ENCODE measurements around the gene RPS6KA4. TPM values are rescaled to one million over a fixed set of nuclear protein-coding genes. Genes with fewer than 3 reads are reported as not detected.
"Not testable (repeated sequence)": the region's sequence is repeated elsewhere in the genome, so short reads cannot be mapped to it uniquely, and the experiment has no call there.

The RPS6KA4 gene
- total RNA-seq, 2 experiments from 2014 or later, result 13.4 to 16.7 TPM

DNA sequence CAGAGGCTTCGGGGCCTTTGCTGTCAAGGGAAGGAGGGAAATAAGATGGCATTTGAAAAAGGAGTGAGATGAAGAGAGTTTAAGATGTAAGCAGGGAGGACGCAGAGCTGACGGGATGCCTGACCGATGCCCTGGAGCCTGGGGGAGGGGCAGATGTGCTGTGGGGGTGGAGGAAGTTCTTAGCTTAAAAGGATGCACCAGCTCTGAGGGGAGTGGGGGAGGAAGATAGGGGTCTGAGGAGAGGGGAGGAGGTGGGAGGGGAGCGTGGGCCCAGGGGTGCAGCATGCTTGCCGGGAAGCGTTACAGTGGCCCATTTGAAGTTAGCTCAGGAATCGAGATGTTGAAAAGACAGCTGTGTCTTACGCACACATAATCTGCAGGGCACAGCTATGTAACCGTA is 56.3 kb downstream of the RPS6KA4 start:
- ChIA-PET CTCF (ENCODE audit: unreplicated experiment) (no interaction called here), POLR2A (no interaction called here)
- Histone ChIP-seq H3K36me3 (ENCODE audit: insufficient read depth, low read length) (no peaks in the 10 kb centered on the region), H3K79me2 (ENCODE audit: insufficient read depth, low read depth, low read length) (no peaks in the 10 kb centered on the region), H2AFZ (ENCODE audit: low read length) (no peak overlapping the region), H3K9me3 (ENCODE audit: low read length) (no peaks in the 10 kb centered on the region), H3K9me2 (ENCODE audit: insufficient read depth, low read length) (no peaks in the 10 kb centered on the region), H3K27ac (ENCODE audit: low read depth, low read length, poor library complexity, severe bottlenecking) (no peak overlapping the region), H3K4me1 (ENCODE audit: insufficient read depth, low read length, poor library complexity, severe bottlenecking) (peaks cover 4% of the 10 kb centered on the region), H4K20me1 (ENCODE audit: insufficient read depth, low read length) (no peaks in the 10 kb centered on the region), H3K4me3 (ENCODE audit: low read depth, low read length, poor library complexity, severe bottlenecking) (no peak overlapping the region), H3K4me2 (ENCODE audit: low read length) (no peak overlapping the region)
- no TSS peak for BruUV-seq (replicated peaks)
- TF ChIP-seq, protein P1, sequence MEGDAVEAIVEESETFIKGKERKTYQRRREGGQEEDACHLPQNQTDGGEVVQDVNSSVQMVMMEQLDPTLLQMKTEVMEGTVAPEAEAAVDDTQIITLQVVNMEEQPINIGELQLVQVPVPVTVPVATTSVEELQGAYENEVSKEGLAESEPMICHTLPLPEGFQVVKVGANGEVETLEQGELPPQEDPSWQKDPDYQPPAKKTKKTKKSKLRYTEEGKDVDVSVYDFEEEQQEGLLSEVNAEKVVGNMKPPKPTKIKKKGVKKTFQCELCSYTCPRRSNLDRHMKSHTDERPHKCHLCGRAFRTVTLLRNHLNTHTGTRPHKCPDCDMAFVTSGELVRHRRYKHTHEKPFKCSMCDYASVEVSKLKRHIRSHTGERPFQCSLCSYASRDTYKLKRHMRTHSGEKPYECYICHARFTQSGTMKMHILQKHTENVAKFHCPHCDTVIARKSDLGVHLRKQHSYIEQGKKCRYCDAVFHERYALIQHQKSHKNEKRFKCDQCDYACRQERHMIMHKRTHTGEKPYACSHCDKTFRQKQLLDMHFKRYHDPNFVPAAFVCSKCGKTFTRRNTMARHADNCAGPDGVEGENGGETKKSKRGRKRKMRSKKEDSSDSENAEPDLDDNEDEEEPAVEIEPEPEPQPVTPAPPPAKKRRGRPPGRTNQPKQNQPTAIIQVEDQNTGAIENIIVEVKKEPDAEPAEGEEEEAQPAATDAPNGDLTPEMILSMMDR (conservative IDR thresholded peaks at IDR 0.05; ENCODE audit: low read length), result no peak
- no peak for TF ChIP-seq EZH2phosphoT487 (IDR thresholded peaks at IDR 0.05; ENCODE audit: borderline replicate concordance, low read depth, low read length)
- DNase-seq (ENCODE audit: low spot score), result no peak
- intact Hi-C loops (cut with micrococcal nuclease; ENCODE audit: unreplicated experiment), result no loop called here

DNA sequence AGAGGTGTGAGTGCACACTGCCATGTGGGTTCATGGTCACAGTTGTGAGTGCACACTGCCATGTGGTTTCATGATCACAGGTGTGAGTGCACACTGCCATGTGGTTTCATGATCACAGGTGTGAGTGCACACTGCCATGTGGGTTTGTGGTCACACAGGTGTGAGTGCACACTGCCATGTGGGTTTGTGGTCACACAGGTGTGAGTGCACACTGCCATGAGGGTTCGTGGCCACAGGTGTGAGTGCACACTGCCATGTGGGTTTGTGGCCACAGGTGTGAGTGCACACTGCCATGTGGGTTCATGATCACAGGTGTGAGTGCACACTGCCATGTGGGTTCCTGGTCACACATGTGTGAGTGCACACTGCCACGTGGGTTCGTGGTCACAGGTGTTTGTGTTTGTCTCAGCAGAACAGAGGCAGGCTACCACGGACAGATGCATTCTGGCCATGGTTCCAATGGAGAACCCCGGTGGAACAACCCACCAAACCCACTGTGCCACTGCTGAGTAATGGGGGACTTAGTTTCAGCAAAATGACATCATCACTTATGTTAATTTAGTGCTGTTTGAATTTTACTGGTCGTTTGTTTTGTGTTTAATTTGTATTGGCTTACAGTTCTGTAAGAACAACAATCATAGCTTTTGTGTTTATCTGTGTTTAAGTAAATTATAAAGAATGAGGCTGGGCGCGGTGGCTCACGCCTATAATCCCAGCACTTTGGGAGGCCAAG is 57.2 kb downstream of the RPS6KA4 start:
- 0 out of 2 replicates have a peak, but pooled peaks cover 4% of the 10 kb centered on the region for H3K9me3 ChIP-seq (ENCODE audit: low read length)
- peaks cover 4% of the 10 kb centered on the region for H3K4me1 ChIP-seq (ENCODE audit: insufficient read depth, low read length, poor library complexity, severe bottlenecking)
- H3K9me2 ChIP-seq (ENCODE audit: insufficient read depth, low read length), result no peaks in the 10 kb centered on the region
- H3K4me3 ChIP-seq (ENCODE audit: low read depth, low read length, poor library complexity, severe bottlenecking), result no peak overlapping the region
- no peaks in the 10 kb centered on the region for H3K36me3 ChIP-seq (ENCODE audit: insufficient read depth, low read length)
- H3K79me2 ChIP-seq (ENCODE audit: insufficient read depth, low read depth, low read length), result no peaks in the 10 kb centered on the region
- TF ChIP-seq EZH2phosphoT487 (IDR thresholded peaks at IDR 0.05; ENCODE audit: borderline replicate concordance, low read depth, low read length), result no peak
- TF ChIP-seq, protein P1 (conservative IDR thresholded peaks at IDR 0.05; ENCODE audit: low read length), result no peak
- CTCF ChIA-PET (ENCODE audit: unreplicated experiment), result no interaction called here
- intact Hi-C loops (cut with micrococcal nuclease; ENCODE audit: unreplicated experiment), result no loop called here
- H3K27ac ChIP-seq (ENCODE audit: low read depth, low read length, poor library complexity, severe bottlenecking), result no peak overlapping the region
- no TSS peak for BruUV-seq (replicated peaks)
- H4K20me1 ChIP-seq (ENCODE audit: insufficient read depth, low read length), result no peaks in the 10 kb centered on the region
- peak; percentile 23 for DNase-seq (ENCODE audit: low spot score)
- POLR2A ChIA-PET, result no interaction called here
- H2AFZ ChIP-seq (ENCODE audit: low read length), result no peak overlapping the region
- no peak overlapping the region for H3K4me2 ChIP-seq (ENCODE audit: low read length)

DNA sequence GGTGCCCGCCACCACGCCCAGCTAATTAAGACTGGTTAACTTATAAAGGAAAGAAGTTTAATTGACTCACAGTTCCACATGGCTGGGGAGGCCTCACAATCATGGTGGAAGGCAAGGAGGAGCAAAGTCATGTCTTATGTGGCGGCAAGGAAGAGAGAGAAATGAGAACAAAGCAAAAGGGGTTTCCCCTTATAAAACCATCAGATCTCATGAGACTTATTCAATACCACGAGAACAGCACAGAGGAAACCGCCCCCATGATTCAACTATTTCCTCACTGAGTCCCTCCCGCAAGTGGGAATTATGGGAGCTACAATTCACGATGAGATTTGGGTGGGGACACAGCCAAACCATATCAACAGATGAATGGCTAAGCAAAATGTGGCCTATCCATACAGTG is 59.3 kb downstream of the RPS6KA4 start:
- CTCF ChIA-PET (ENCODE audit: unreplicated experiment), result interaction anchor here (0.5 kb wide), 1 partner anchor 1406 kb away, joined by 8 read pairs; no protein-coding TSS in a partner anchor
- H4K20me1 ChIP-seq (ENCODE audit: insufficient read depth, low read length); H3K27ac ChIP-seq (ENCODE audit: low read depth, low read length, poor library complexity, severe bottlenecking); POLR2A ChIA-PET; H3K79me2 ChIP-seq (ENCODE audit: insufficient read depth, low read depth, low read length); H2AFZ ChIP-seq (ENCODE audit: low read length); H3K9me2 ChIP-seq (ENCODE audit: insufficient read depth, low read length); H3K4me3 ChIP-seq (ENCODE audit: low read depth, low read length, poor library complexity, severe bottlenecking); DNase-seq (ENCODE audit: low spot score); BruUV-seq (replicated peaks); H3K36me3 ChIP-seq (ENCODE audit: insufficient read depth, low read length); H3K4me1 ChIP-seq (ENCODE audit: insufficient read depth, low read length, poor library complexity, severe bottlenecking); intact Hi-C loops (cut with micrococcal nuclease; ENCODE audit: unreplicated experiment); H3K4me2 ChIP-seq (ENCODE audit: low read length): not testable (repeated sequence)
- 0 out of 2 replicates have a peak, but pooled peaks cover 13% of the 10 kb centered on the region for H3K9me3 ChIP-seq (ENCODE audit: low read length)

Measured in OCI-LY7 (cell line).